NCI-H748 (cell line): ENCODE measurements around the gene HOXB1.
A peak's percentile ranks its signal among the peaks of the same experiment; 100 is the strongest.
"Not testable (repeated sequence)": the region's sequence is repeated elsewhere in the genome, so short reads cannot be mapped to it uniquely, and the experiment has no call there.

Experiments
- DNase-seq: peaks from one replicate; lab custom pipeline; 2025; ENCODE audit not compliant: unreplicated experiment; lab: John Stamatoyannopoulos, UW

HOXB1 gene

GRCh38 chr17:48523010-48523409, 7.8 kb downstream of the HOXB1 start:
- DNase-seq = no peak

- peak; percentile 51 for DNase-seq
Measured at GRCh38 chr17:48522031-48522653, 8.7 kb downstream of the HOXB1 start.

- DNase-seq = no peak
Measured at GRCh38 chr17:48520631-48521079, 10.2 kb downstream of the HOXB1 start.

- no peak for DNase-seq
Measured at GRCh38 chr17:48519427-48519826, 11.4 kb downstream of the HOXB1 start.

GRCh38 chr17:48517478-48517877, 13.3 kb downstream of the HOXB1 start:
- DNase-seq = no peak

- DNase-seq = no peak
Measured at GRCh38 chr17:48515925-48516900, 14.6 kb downstream of the HOXB1 start.

GRCh38 chr17:48514477-48514876, 16.3 kb downstream of the HOXB1 start:
- no peak for DNase-seq

GRCh38 chr17:48513666-48514455, 16.9 kb downstream of the HOXB1 start:
- no peak for DNase-seq

- DNase-seq = no peak
Measured at GRCh38 chr17:48513097-48513496, 17.7 kb downstream of the HOXB1 start.

- DNase-seq = no peak
Measured at GRCh38 chr17:48510761-48511604, 19.8 kb downstream of the HOXB1 start.

GRCh38 chr17:48510381-48510760, 20.4 kb downstream of the HOXB1 start:
- DNase-seq = no peak

- not testable (repeated sequence) for DNase-seq
Measured at GRCh38 chr17:48509708-48510107, 21.1 kb downstream of the HOXB1 start.

GRCh38 chr17:48506246-48506645, 24.6 kb downstream of the HOXB1 start:
- peak; percentile 46 for DNase-seq

GRCh38 chr17:48505788-48506187, 25.0 kb downstream of the HOXB1 start:
- peak; percentile 99 for DNase-seq

- DNase-seq = peak; percentile 41
Measured at GRCh38 chr17:48504953-48505352, 25.9 kb downstream of the HOXB1 start.

- peak; percentile 36 for DNase-seq
Measured at GRCh38 chr17:48503747-48504146, 27.1 kb downstream of the HOXB1 start.

- no peak for DNase-seq
Measured at GRCh38 chr17:48502901-48503300, 27.9 kb downstream of the HOXB1 start.

- DNase-seq = no peak
Measured at GRCh38 chr17:48502312-48502711, 28.5 kb downstream of the HOXB1 start.

GRCh38 chr17:48500435-48501426, 30.1 kb downstream of the HOXB1 start:
- peak; percentile 64 for DNase-seq
